CD4-positive, alpha-beta T cell (primary cell): ENCODE measurements around the gene ALPK3. TPM values are rescaled to one million over a fixed set of nuclear protein-coding genes. Genes with fewer than 3 reads are reported as not detected.

Experiments
- ATAC-seq: fragments of 200-7000 bp; cut with Tn5 transposase; one replicate; pipeline ENCODE4 v1.10.0; 2022; ENCODE audit warnings: mild to moderate bottlenecking; ENCODE audit not compliant: poor library complexity
- CTCF ChIA-PET: fragments of 350-600 bp; sonication (Branson Sonifier 250); formaldehyde crosslinking; loops from one replicate; lab custom pipeline; 2021; ENCODE audit warnings: antibody characterized with exemption, inconsistent platforms; lab: Charles Lee
- POLR2A ChIA-PET: fragments of 350-600 bp; sonication (Branson Sonifier 250); formaldehyde crosslinking; loops from one replicate; lab custom pipeline; 2021; ENCODE audit warnings: antibody characterized with exemption, inconsistent platforms; lab: Charles Lee
- DNase-seq, 14 experiments: peaks; one replicate each; pipeline ENCODE4 v3.0.0-alpha.2; 2013 to 2020; ENCODE audit warnings: mixed read lengths in 2 of 14
- H3K27ac ChIP-seq, 2 donors: one replicate each; pipeline versions ENCODE4 v1.5.1 to v1.7.0; 2013; ENCODE audit warnings: low read length in 2 of 2, low read depth in 1 of 2, mild to moderate bottlenecking in 1 of 2
- H3K27me3 ChIP-seq, 2 experiments: 1 replicate in 1 of 2; 2 replicates in 1 of 2; pipeline versions ENCODE4 v1.6.1 to v1.7.0; 2013; ENCODE audit warnings: low read length in 2 of 2, control low read depth in 1 of 2, mild to moderate bottlenecking in 1 of 2, moderate library complexity in 1 of 2; ENCODE audit not compliant: insufficient read depth in 2 of 2, control insufficient read depth in 1 of 2
- H3K36me3 ChIP-seq: one replicate; pipeline ENCODE4 v1.6.1; 2013; ENCODE audit warnings: low read length, control low read depth; ENCODE audit not compliant: insufficient read depth
- H3K4me1 ChIP-seq: one replicate; pipeline ENCODE4 v1.6.1; 2013; ENCODE audit warnings: low read length, control low read depth; ENCODE audit not compliant: insufficient read depth
- H3K4me3 ChIP-seq: one replicate; pipeline ENCODE4 v1.5.1; 2013; ENCODE audit warnings: mild to moderate bottlenecking, low read length, moderate library complexity
- H3K9me3 ChIP-seq, 2 experiments: 1 replicate in 1 of 2; 2 replicates in 1 of 2; pipeline versions ENCODE4 v1.6.1 to v1.7.0; 2013; ENCODE audit warnings: low read length in 2 of 2, mild to moderate bottlenecking in 2 of 2, control low read depth in 1 of 2, moderate library complexity in 1 of 2; ENCODE audit not compliant: control insufficient read depth in 1 of 2, insufficient read depth in 1 of 2
- H3K27ac Mint-ChIP-seq: one replicate; pipeline ENCODE4 v1.8.0; 2020; ENCODE audit warnings: mixed read lengths
- H3K27me3 Mint-ChIP-seq: one replicate; pipeline ENCODE4 v1.8.0; 2021; ENCODE audit warnings: mixed read lengths
- H3K36me3 Mint-ChIP-seq: one replicate; pipeline ENCODE4 v1.8.0; 2021; ENCODE audit warnings: low read depth, mixed read lengths
- H3K4me1 Mint-ChIP-seq: one replicate; pipeline ENCODE4 v1.8.0; 2021; ENCODE audit warnings: low read depth, mixed read lengths
- H3K4me3 Mint-ChIP-seq: one replicate; pipeline ENCODE4 v1.8.0; 2020; ENCODE audit warnings: mild to moderate bottlenecking, mixed read lengths
- H3K9me3 Mint-ChIP-seq: one replicate; pipeline ENCODE4 v1.8.0; 2020; ENCODE audit warnings: mixed read lengths
- CTCF ChIP-seq: fragments of 200-600 bp; IDR thresholded peaks from one replicate; pipeline ENCODE4 v1.8.0; 2022; ENCODE audit warnings: antibody characterized with exemption, mild to moderate bottlenecking
- intact Hi-C, 2 experiments: fragments of 100-400 bp; cut with DNase I in 1 of 2; cut with micrococcal nuclease in 1 of 2; formaldehyde crosslinking; loops; one replicate each; pipeline versions ENCODE4 v1.15.1 to v1.9.0; 2023 to 2025; cut with DNase I, micrococcal nuclease
- total RNA-seq, 174 experiments: library from RNA in 2 of 174; stranded (reverse) in 2 of 174; gene quantifications; one replicate each; pipeline ENCODE4 v1.2.3 and lab custom pipeline; 2021 to 2026

Gene ALPK3
- total RNA-seq, 2 experiments from 2014 or later: 0.14 TPM

GRCh38 chr15:84919106-84919667 lies 102.0 kb downstream of the ALPK3 start:
- intact Hi-C loops: no loop called here
- H3K4me3 ChIP-seq: no peak overlapping the region
- no peak overlapping the region for H3K27ac ChIP-seq
- Mint-ChIP-seq H3K4me1 (no peaks in the 10 kb centered on the region), H3K27ac (no peak overlapping the region), H3K9me3 (no peaks in the 10 kb centered on the region), H3K4me3 (no peak overlapping the region), H3K36me3 (no peaks in the 10 kb centered on the region), H3K27me3 (peaks cover 5% of the 10 kb centered on the region)
- TF ChIP-seq CTCF: no peak
- H3K9me3 ChIP-seq: peaks cover 0 to 8% of the 10 kb centered on the region in 2 experiments
- no peak for DNase-seq
- no peak for ATAC-seq
- ChIA-PET CTCF (no interaction called here), POLR2A (no interaction called here)
- peaks cover 2 to 5% of the 10 kb centered on the region in 2 experiments for H3K27me3 ChIP-seq
- H3K36me3 ChIP-seq: no peaks in the 10 kb centered on the region
- no peaks in the 10 kb centered on the region for H3K4me1 ChIP-seq

GRCh38 chr15:84921121-84921520 lies 104.0 kb downstream of the ALPK3 start:
- Histone ChIP-seq H3K36me3 (no peaks in the 10 kb centered on the region), H3K9me3 (no peaks in the 10 kb centered on the region), H3K27me3 (no peaks in the 10 kb centered on the region), H3K4me3 (no peak overlapping the region), H3K4me1 (no peaks in the 10 kb centered on the region), H3K27ac (no peak overlapping the region)
- DNase-seq (no peak), ATAC-seq (no peak)
- H3K27me3 Mint-ChIP-seq: no peaks in the 10 kb centered on the region
- no peak overlapping the region for H3K27ac Mint-ChIP-seq
- intact Hi-C loops: no loop called here
- H3K4me3 Mint-ChIP-seq: no peak overlapping the region
- H3K9me3 Mint-ChIP-seq: no peaks in the 10 kb centered on the region
- ChIA-PET POLR2A (no interaction called here), CTCF (no interaction called here)
- TF ChIP-seq CTCF: no peak
- H3K4me1 Mint-ChIP-seq: no peaks in the 10 kb centered on the region
- H3K36me3 Mint-ChIP-seq: no peaks in the 10 kb centered on the region

GRCh38 chr15:84922530-84922929 lies 105.4 kb downstream of the ALPK3 start:
- H3K4me1 Mint-ChIP-seq: no peaks in the 10 kb centered on the region
- Histone ChIP-seq H3K4me1 (no peaks in the 10 kb centered on the region), H3K36me3 (no peaks in the 10 kb centered on the region), H3K9me3 (no peaks in the 10 kb centered on the region), H3K27ac (no peak overlapping the region), H3K4me3 (no peak overlapping the region), H3K27me3 (no peaks in the 10 kb centered on the region)
- DNase-seq (no peak), ATAC-seq (no peak)
- H3K27me3 Mint-ChIP-seq: no peaks in the 10 kb centered on the region
- ChIA-PET CTCF (no interaction called here), POLR2A (no interaction called here)
- no peak overlapping the region for H3K27ac Mint-ChIP-seq
- no peak for TF ChIP-seq CTCF
- intact Hi-C loops: no loop called here
- no peaks in the 10 kb centered on the region for H3K36me3 Mint-ChIP-seq
- H3K4me3 Mint-ChIP-seq: no peak overlapping the region
- no peaks in the 10 kb centered on the region for H3K9me3 Mint-ChIP-seq

Other genes starting within 250 kb of the ALPK3 start
- gene ZSCAN2, start 216.3 kb upstream of the ALPK3 start, total RNA-seq: 1 to 10 TPM; 3.8 to 5.0 TPM
- gene WDR73, start 163.1 kb upstream of the ALPK3 start, total RNA-seq: 10 to 100 TPM; 17.8 to 23.7 TPM
- 1 to 10 TPM; 2.2 to 3.7 TPM for gene NMB, start 159.2 kb upstream of the ALPK3 start, total RNA-seq
- gene SEC11A, start 101.2 kb upstream of the ALPK3 start, total RNA-seq: 10 to 100 TPM; 44.1 to 47.0 TPM
- gene ZNF592, start 68.8 kb upstream of the ALPK3 start, total RNA-seq: 10 to 100 TPM; 37.5 to 38.2 TPM
- gene SLC28A1, start 67.3 kb downstream of the ALPK3 start, total RNA-seq: not detected
- 10 to 100 TPM; 29.8 to 34.3 TPM for gene PDE8A, start 164.5 kb downstream of the ALPK3 start, total RNA-seq